Measurements from ENCODE around the gene TBX4. TPM values are rescaled to one million over a fixed set of nuclear protein-coding genes. Genes with fewer than 3 reads are reported as not detected.

The TBX4 gene
- total and polyA plus RNA-seq, 2 experiments from 2014 or later = not detected

DNA sequence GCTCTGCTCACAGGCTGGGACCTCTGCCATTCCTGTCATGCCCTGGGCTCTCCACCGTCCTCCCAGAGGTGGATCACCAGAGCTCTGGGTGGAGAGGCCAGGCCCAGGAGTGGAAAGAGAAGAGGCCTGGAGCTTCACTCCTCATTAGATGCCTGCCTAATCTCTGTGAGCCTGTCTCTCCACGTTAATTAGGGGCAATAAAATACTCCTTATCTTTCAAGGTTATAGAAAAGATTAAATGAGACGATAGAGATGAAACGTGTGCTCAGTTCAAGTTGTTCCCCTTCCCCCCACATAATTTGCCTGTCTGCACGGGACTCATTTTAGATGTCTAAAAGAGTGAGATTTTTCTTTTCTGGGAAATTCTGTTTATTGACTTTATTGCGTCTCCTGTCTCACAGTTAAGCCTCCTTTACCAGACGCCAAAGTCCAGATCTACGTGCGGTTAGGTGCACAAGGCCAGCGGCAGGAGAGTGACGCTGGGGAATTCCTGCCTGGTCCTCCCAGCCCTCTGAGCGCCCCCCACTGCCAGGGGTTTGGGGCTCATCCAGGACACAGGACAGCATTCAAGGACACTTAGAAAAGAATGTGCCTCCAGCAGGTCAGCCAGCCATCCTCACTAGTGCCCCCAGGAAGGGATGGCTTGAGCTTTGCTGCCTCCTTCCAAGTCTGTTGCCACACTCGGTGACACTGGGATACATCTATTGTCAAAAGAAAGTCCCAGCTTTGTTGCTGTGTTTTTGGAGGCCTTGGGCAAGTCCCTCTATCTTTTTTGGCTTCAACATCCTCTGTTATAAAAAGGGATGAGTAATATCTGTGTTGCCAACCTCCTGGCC is 42.3 kb downstream of the TBX4 start:
- H3K9me2 ChIP-seq (ENCODE audit: insufficient read depth) = no peaks in the 10 kb centered on the region
- H3K4me3 ChIP-seq = no peak overlapping the region
- H3K36me3 ChIP-seq (ENCODE audit: insufficient read depth) = no peaks in the 10 kb centered on the region
- no peaks in the 10 kb centered on the region for H4K20me1 ChIP-seq (replicated peaks; ENCODE audit: insufficient read depth)
- Mint-ChIP-seq H3K36me3 (ENCODE audit: low read depth) (no peaks in the 10 kb centered on the region), H3K27me3 (ENCODE audit: insufficient read depth, low read depth, poor library complexity) (peaks cover 3% of the 10 kb centered on the region), H3K27ac (no peak overlapping the region), H3K9me3 (no peaks in the 10 kb centered on the region), H3K4me1 (peaks cover 18% of the 10 kb centered on the region), H3K4me3 (no peak overlapping the region)
- no peak overlapping the region for H3K27ac ChIP-seq (ENCODE audit: low read depth)
- no peaks in the 10 kb centered on the region for H3K4me1 ChIP-seq (ENCODE audit: insufficient read depth)
- ATAC-seq (no peak), DNase-seq (ENCODE audit: low spot score) (no peak)
- no peaks in the 10 kb centered on the region for H3F3A ChIP-seq (replicated peaks; ENCODE audit: low read depth)
- H2AFZ ChIP-seq = peak overlapping the region; percentile 93; the same call in 1 of the 2 replicates
- H3K4me2 ChIP-seq = no peak overlapping the region
- H3K79me2 ChIP-seq (replicated peaks; ENCODE audit: insufficient read depth) = no peaks in the 10 kb centered on the region
- H3K27me3 ChIP-seq (ENCODE audit: insufficient read depth) = no peaks in the 10 kb centered on the region
- TF ChIP-seq EZH2phosphoT487 (IDR thresholded peaks at IDR 0.05; ENCODE audit: unreplicated experiment) = no peak
- TF ChIP-seq REST (IDR thresholded peaks at IDR 0.05; ENCODE audit: unreplicated experiment) = no peak
- no peak for TF ChIP-seq JUNB (IDR thresholded peaks at IDR 0.05; ENCODE audit: unreplicated experiment)
- TF ChIP-seq ZNF114 (CRISPR knock-in tag; IDR thresholded peaks at IDR 0.05) = no peak

DNA sequence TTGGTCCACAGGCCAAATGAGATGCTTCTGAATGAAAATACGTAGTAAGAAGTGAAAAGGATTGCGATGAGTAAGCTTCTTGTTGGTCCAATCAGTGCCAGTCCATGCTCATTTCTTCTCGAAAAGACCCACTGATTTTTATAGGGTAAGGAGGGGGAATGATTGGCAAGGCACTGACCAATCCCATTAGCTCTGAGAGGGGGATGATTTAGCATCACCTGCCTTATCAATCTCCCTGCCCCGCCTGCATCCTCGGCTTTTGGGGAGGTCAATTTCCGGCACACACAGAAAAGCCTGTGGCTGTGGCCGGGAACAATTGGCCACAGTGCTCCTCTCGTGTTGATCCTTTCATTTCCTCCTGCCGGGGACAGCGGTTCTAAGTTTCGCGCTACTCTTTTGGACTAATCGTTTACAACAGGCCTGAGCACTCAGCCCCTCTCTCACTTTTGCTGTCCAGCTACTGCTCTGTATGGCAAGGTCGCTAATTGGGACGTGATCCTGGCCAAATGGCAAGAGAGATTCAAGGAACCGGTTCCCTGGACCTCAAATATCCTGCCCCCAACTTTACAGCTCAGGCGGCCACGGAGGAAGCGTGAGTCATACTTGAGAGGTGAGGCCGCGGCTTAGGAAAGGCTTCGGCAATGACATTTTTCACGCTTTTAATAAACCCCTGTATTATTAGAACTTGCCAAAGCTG is 43.1 kb downstream of the TBX4 start:
- peak; percentile 30 for ATAC-seq
- Mint-ChIP-seq H3K27ac (no peak overlapping the region), H3K27me3 (ENCODE audit: insufficient read depth, low read depth, poor library complexity) (peaks cover 3% of the 10 kb centered on the region)
- TF ChIP-seq ZNF114 (CRISPR knock-in tag; IDR thresholded peaks at IDR 0.05) (no peak), JUNB (IDR thresholded peaks at IDR 0.05; ENCODE audit: unreplicated experiment) (no peak), EZH2 (IDR thresholded peaks at IDR 0.05; ENCODE audit: low read depth, unreplicated experiment) (no peak), ZNF462 (CRISPR knock-in tag; IDR thresholded peaks at IDR 0.05) (no peak), POLR2AphosphoS5 (IDR thresholded peaks at IDR 0.05; ENCODE audit: low read depth) (no peak), CTCF (conservative IDR thresholded peaks at IDR 0.05; ENCODE audit: low read depth in 2 of 2) (no peak)

More for the DNA sequence above, 43.1 kb downstream of the TBX4 start:
- H3K27ac ChIP-seq (ENCODE audit: low read depth) = no peak overlapping the region
- H3F3A ChIP-seq (replicated peaks; ENCODE audit: low read depth) = no peaks in the 10 kb centered on the region
- no peaks in the 10 kb centered on the region for H3K36me3 ChIP-seq (ENCODE audit: insufficient read depth)
- no peaks in the 10 kb centered on the region for H4K20me1 ChIP-seq (replicated peaks; ENCODE audit: insufficient read depth)
- H3K36me3 Mint-ChIP-seq (ENCODE audit: low read depth) = no peaks in the 10 kb centered on the region
- DNase-seq (ENCODE audit: low spot score) = no peak
- H3K9me3 Mint-ChIP-seq = no peaks in the 10 kb centered on the region
- H3K79me2 ChIP-seq (replicated peaks; ENCODE audit: insufficient read depth) = no peaks in the 10 kb centered on the region
- H3K9me2 ChIP-seq (ENCODE audit: insufficient read depth) = no peaks in the 10 kb centered on the region
- H3K4me1 ChIP-seq (ENCODE audit: insufficient read depth) = no peaks in the 10 kb centered on the region
- peaks cover 18% of the 10 kb centered on the region for H3K4me1 Mint-ChIP-seq
- H3K4me3 ChIP-seq = no peak overlapping the region
- H2AFZ ChIP-seq = peak overlapping the region; percentile 93
- no peak overlapping the region for H3K4me2 ChIP-seq
- no peak overlapping the region for H3K4me3 Mint-ChIP-seq
- no peaks in the 10 kb centered on the region for H3K27me3 ChIP-seq (ENCODE audit: insufficient read depth)

Data from GM23338 (cell line).